K562 (cell line): Measurements from ENCODE around the gene MYL11. TPM values are rescaled to one million over a fixed set of nuclear protein-coding genes. Genes with fewer than 3 reads are reported as not detected.

Source experiments
- BRCA1 ChIP-seq, 2 experiments: fragments of 450-650 bp in 1 of 2; sonication (generic) in 1 of 2; formaldehyde crosslinking in 1 of 2; IDR thresholded peaks; 2 replicates each; pipeline versions ENCODE4 v1.5.0 to v1.6.1; 2017 to 2020; ENCODE audit warnings: mild to moderate bottlenecking in 1 of 2, missing genetic modification reagents in 1 of 2
- BRD9 ChIP-seq: fragments of 450-650 bp; IDR thresholded peaks from 2 replicates; pipeline ENCODE4 v1.6.1; 2018; ENCODE audit warnings: low read depth; ENCODE audit not compliant: partially characterized antibody
- CC2D1A ChIP-seq: fragments of 450-650 bp; IDR thresholded peaks from 2 replicates; pipeline ENCODE4 v1.6.1; 2017; ENCODE audit warnings: mild to moderate bottlenecking
- ELF1 ChIP-seq: fragments of 200-800 bp; sonication (Bioruptor generic); IDR thresholded peaks from 2 replicates; pipeline ENCODE4 v1.6.1; 2016; ENCODE audit warnings: missing genetic modification characterization, missing compliant biosample characterization
- FOXJ2 ChIP-seq: fragments of 200-800 bp; sonication (Bioruptor generic); IDR thresholded peaks from 2 replicates; pipeline ENCODE4 v1.6.1; 2016; ENCODE audit warnings: missing genetic modification characterization, missing compliant biosample characterization
- GATA2 ChIP-seq: sonication (generic); formaldehyde crosslinking; IDR thresholded peaks from 2 replicates; pipeline ENCODE4 v1.4.0; 2020; ENCODE audit warnings: mild to moderate bottlenecking, missing genetic modification reagents
- GTF2E2 ChIP-seq: fragments of 200-800 bp; sonication (Bioruptor generic); IDR thresholded peaks from 2 replicates; pipeline ENCODE4 v1.6.1; 2016; ENCODE audit warnings: missing genetic modification characterization, missing compliant biosample characterization
- HEY1 ChIP-seq: fragments of 250-450 bp; sonication (Bioruptor Pico); IDR thresholded peaks from 2 replicates; pipeline ENCODE4 v1.5.0; 2020; ENCODE audit warnings: mild to moderate bottlenecking, moderate library complexity, borderline replicate concordance
- HNRNPL ChIP-seq: fragments of 200-400 bp; formaldehyde crosslinking; IDR thresholded peaks from 2 replicates; pipeline ENCODE4 v1.6.1; 2017; ENCODE audit warnings: low read depth, mild to moderate bottlenecking, low read length
- PHF20 ChIP-seq: fragments of 450-650 bp; IDR thresholded peaks from 2 replicates; pipeline ENCODE4 v1.6.1; 2018; ENCODE audit not compliant: partially characterized antibody
- POLR2B ChIP-seq: fragments of 450-650 bp; IDR thresholded peaks from 2 replicates; pipeline ENCODE4 v1.6.1; 2018; ENCODE audit warnings: low read depth; ENCODE audit not compliant: partially characterized antibody
- RNF2 ChIP-seq: sonication (generic); IDR thresholded peaks from 2 replicates; pipeline ENCODE4 v1.6.1; 2016
- TAF1 ChIP-seq: IDR thresholded peaks from 2 replicates; pipeline ENCODE4 v1.6.1; 2011; ENCODE audit warnings: mild to moderate bottlenecking, low read length, moderate library complexity; ENCODE audit not compliant: insufficient read depth, control insufficient read depth, severe bottlenecking; ENCODE audit errors: extremely low read depth
- ZKSCAN1 ChIP-seq: fragments of 150-350 bp; IDR thresholded peaks from 2 replicates; pipeline ENCODE4 v1.6.1; 2016; ENCODE audit warnings: low read depth, low read length
- ZNF707 ChIP-seq: fragments of 250-450 bp; sonication (Bioruptor Pico); conservative IDR thresholded peaks from 2 replicates; pipeline ENCODE4 v1.8.0; 2022; ENCODE audit warnings: inconsistent platforms, mild to moderate bottlenecking, moderate library complexity
- polyA plus RNA-seq, 8 experiments: library from polyadenylated mRNA; depleted of rRNA in 4 of 8; stranded (reverse) in 5 of 8; unstranded in 3 of 8; fragments of >200 nt; fragmentation: Nextera tagmentation in 2 of 8; fragmentation: Illumina TruSeq in 1 of 8; extraction: Ambion mirVana in 2 of 8; extraction: Trizol in 1 of 8; gene quantifications; 2 replicates each; pipeline versions ENCODE4 v1.2.1 to v1.2.3, GENCODE V29; 2011 to 2014; ENCODE audit warnings: inconsistent platforms in 1 of 8, missing spikeins in 1 of 8
- total RNA-seq, 7 experiments: library from RNA; depleted of rRNA in 6 of 7; stranded (reverse); fragments of >200 nt in 6 of 7; fragmentation: Illumina TruSeq in 2 of 7; extraction: Trizol in 2 of 7; gene quantifications; 2 replicates each; pipeline versions ENCODE4 v1.2.1 to v1.2.3, GENCODE V29; 2011 to 2021; ENCODE audit warnings: low replicate concordance in 1 of 7
- TF ChIP-seq, protein P1 (sequence below): fragments of 450-650 bp; IDR thresholded peaks from 2 replicates; pipeline ENCODE4 v1.6.1; 2018; ENCODE audit not compliant: partially characterized antibody
- TF ChIP-seq, protein P2 (sequence below): fragments of 250-450 bp; sonication (Bioruptor Pico); IDR thresholded peaks from 2 replicates; pipeline ENCODE4 v1.4.0; 2020
- TF ChIP-seq, protein P3 (sequence below): fragments of 450-650 bp; IDR thresholded peaks from 2 replicates; pipeline ENCODE4 v1.6.1; 2016
- TF ChIP-seq, protein P4 (sequence below), 3 experiments: fragments of 200-800 bp in 1 of 3; fragments of 250-450 bp in 1 of 3; fragments of 450-650 bp in 1 of 3; sonication (Bioruptor Pico) in 1 of 3; sonication (Bioruptor generic) in 1 of 3; formaldehyde crosslinking in 1 of 3; IDR thresholded peaks; 2 replicates each; pipeline versions ENCODE4 v1.6.1 to v1.8.0; 2016 to 2022; ENCODE audit warnings: mild to moderate bottlenecking in 2 of 3, missing genetic modification characterization in 2 of 3, missing compliant biosample characterization in 1 of 3, moderate library complexity in 1 of 3

The MYL11 gene
- total and polyA plus RNA-seq, 9 of the 15 experiments (the other 6 are each of a cell fraction or from before 2014, with no cell fraction given): 0.31 to 1.5 (median 0.73) TPM; not detected in 4

DNA sequence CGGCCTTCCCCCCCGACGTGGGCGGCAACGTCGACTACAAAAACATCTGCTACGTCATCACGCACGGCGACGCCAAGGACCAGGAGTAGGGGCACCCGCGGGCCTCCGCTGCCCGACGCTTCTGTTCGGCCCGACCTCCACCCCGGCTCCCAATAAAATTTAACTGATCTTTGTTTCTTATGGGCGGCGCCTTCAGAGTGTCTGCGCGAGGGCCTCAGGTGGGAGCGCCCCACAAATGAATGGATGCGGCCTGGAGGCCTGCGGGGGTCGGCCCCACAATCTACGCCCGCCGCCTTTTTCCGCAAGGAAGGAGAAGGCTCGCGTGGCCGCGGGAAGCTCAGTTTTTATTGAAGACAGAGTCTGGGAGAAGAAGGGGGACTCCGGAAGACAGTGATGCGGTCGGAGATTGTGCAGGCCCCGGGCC, 3.2 kb downstream of the MYL11 start (continued):
- TF ChIP-seq, protein P1, sequence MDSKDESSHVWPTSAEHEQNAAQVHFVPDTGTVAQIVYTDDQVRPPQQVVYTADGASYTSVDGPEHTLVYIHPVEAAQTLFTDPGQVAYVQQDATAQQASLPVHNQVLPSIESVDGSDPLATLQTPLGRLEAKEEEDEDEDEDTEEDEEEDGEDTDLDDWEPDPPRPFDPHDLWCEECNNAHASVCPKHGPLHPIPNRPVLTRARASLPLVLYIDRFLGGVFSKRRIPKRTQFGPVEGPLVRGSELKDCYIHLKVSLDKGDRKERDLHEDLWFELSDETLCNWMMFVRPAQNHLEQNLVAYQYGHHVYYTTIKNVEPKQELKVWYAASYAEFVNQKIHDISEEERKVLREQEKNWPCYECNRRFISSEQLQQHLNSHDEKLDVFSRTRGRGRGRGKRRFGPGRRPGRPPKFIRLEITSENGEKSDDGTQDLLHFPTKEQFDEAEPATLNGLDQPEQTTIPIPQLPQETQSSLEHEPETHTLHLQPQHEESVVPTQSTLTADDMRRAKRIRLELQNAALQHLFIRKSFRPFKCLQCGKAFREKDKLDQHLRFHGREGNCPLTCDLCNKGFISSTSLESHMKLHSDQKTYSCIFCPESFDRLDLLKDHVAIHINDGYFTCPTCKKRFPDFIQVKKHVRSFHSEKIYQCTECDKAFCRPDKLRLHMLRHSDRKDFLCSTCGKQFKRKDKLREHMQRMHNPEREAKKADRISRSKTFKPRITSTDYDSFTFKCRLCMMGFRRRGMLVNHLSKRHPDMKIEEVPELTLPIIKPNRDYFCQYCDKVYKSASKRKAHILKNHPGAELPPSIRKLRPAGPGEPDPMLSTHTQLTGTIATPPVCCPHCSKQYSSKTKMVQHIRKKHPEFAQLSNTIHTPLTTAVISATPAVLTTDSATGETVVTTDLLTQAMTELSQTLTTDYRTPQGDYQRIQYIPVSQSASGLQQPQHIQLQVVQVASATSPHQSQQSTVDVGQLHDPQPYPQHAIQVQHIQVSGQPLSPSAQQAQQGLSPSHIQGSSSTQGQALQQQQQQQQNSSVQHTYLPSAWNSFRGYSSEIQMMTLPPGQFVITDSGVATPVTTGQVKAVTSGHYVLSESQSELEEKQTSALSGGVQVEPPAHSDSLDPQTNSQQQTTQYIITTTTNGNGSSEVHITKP: peak; percentile 76
- no peak; the same call in 1 of the 2 replicates for TF ChIP-seq HEY1 (CRISPR knock-in tag)
- peak; percentile 62; the same call in 1 of the 2 replicates for TF ChIP-seq GATA2 (CRISPR knock-in tag)
- peak; percentile 78 for TF ChIP-seq TAF1
- TF ChIP-seq, protein P2, sequence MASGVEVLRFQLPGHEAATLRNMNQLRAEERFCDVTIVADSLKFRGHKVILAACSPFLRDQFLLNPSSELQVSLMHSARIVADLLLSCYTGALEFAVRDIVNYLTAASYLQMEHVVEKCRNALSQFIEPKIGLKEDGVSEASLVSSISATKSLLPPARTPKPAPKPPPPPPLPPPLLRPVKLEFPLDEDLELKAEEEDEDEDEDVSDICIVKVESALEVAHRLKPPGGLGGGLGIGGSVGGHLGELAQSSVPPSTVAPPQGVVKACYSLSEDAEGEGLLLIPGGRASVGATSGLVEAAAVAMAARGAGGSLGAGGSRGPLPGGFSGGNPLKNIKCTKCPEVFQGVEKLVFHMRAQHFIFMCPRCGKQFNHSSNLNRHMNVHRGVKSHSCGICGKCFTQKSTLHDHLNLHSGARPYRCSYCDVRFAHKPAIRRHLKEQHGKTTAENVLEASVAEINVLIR (CRISPR knock-in tag): peak; percentile 75
- peak; percentile 7; the same call in 1 of the 2 replicates for TF ChIP-seq ZKSCAN1
- TF ChIP-seq, protein P3, sequence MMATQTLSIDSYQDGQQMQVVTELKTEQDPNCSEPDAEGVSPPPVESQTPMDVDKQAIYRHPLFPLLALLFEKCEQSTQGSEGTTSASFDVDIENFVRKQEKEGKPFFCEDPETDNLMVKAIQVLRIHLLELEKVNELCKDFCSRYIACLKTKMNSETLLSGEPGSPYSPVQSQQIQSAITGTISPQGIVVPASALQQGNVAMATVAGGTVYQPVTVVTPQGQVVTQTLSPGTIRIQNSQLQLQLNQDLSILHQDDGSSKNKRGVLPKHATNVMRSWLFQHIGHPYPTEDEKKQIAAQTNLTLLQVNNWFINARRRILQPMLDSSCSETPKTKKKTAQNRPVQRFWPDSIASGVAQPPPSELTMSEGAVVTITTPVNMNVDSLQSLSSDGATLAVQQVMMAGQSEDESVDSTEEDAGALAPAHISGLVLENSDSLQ: peak; percentile 45
- peak; percentile 94; the same call in 1 of the 2 replicates for TF ChIP-seq GTF2E2
- peak; percentile 43 for TF ChIP-seq PHF20
- no peak for TF ChIP-seq BRCA1 (IDR thresholded peaks at IDR 0.05)
- no peak for TF ChIP-seq BRCA1 (CRISPR knock-in tag; IDR thresholded peaks at IDR 0.05)
- TF ChIP-seq POLR2B: no peak
- peak; percentile 82 for TF ChIP-seq BRD9
- TF ChIP-seq HNRNPL: 0 out of 2 replicates have a peak, but pooled peaks have one; percentile 47
- TF ChIP-seq ZNF707 (CRISPR knock-in tag): peak; percentile 84
- TF ChIP-seq FOXJ2: no peak
- TF ChIP-seq ELF1: peak; percentile 77
- peak; percentile 62 for TF ChIP-seq RNF2
- TF ChIP-seq, protein P4, sequence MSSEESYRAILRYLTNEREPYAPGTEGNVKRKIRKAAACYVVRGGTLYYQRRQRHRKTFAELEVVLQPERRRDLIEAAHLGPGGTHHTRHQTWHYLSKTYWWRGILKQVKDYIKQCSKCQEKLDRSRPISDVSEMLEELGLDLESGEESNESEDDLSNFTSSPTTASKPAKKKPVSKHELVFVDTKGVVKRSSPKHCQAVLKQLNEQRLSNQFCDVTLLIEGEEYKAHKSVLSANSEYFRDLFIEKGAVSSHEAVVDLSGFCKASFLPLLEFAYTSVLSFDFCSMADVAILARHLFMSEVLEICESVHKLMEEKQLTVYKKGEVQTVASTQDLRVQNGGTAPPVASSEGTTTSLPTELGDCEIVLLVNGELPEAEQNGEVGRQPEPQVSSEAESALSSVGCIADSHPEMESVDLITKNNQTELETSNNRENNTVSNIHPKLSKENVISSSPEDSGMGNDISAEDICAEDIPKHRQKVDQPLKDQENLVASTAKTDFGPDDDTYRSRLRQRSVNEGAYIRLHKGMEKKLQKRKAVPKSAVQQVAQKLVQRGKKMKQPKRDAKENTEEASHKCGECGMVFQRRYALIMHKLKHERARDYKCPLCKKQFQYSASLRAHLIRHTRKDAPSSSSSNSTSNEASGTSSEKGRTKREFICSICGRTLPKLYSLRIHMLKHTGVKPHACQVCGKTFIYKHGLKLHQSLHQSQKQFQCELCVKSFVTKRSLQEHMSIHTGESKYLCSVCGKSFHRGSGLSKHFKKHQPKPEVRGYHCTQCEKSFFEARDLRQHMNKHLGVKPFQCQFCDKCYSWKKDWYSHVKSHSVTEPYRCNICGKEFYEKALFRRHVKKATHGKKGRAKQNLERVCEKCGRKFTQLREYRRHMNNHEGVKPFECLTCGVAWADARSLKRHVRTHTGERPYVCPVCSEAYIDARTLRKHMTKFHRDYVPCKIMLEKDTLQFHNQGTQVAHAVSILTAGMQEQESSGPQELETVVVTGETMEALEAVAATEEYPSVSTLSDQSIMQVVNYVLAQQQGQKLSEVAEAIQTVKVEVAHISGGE (CRISPR knock-in tag; IDR thresholded peaks at IDR 0.05): peak in 1 of 3 experiments; percentile 40; a peak in 2 of 6 replicates
- peak; percentile 1; the same call in 1 of the 2 replicates for TF ChIP-seq CC2D1A
